GM13977 (cell line): ENCODE results near the gene PNLIPRP2.

Experiments used
- DNase-seq: peaks from one replicate; pipeline ENCODE4 v3.0.0; 2012; ENCODE audit warnings: low spot score
- in situ Hi-C: fragments of 300-500 bp; cut with MboI; formaldehyde crosslinking; loops from one replicate; pipeline ENCODE4 v1.12.0; 2022; ENCODE audit warnings: low sequenced_read_pairs, low pct_unique_long_range_greater_than_20kb, mixed read lengths, inconsistent platforms; ENCODE audit not compliant: unreplicated experiment
- TF ChIP-seq, protein P1 (sequence below): IDR thresholded peaks from 2 replicates; pipeline ENCODE4 v1.5.1; 2012; ENCODE audit warnings: mild to moderate bottlenecking, control low read depth; ENCODE audit not compliant: insufficient read depth; ENCODE audit errors: extremely low read depth, missing control alignments

The PNLIPRP2 gene

DNA sequence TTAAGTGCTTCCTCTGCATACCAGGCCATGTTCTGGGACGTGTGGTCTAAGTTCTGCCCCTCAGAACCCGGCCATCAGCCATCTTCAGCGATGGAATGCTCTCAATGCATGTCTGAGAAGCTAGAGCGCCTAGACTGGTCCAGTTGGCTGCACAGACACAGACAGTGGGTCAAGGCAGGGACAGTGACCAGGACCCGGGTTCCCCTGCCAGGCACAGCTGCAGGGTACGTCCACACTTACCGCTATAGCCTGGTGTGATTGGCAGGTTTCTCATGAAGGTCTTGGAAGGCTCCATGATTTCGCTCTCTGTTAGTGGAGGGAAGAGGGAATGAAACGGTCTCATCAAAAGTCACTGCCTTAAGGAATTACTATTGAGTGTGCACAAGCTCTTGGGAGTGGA, 47.3 kb downstream of the PNLIPRP2 start:
- TF ChIP-seq, protein P1, sequence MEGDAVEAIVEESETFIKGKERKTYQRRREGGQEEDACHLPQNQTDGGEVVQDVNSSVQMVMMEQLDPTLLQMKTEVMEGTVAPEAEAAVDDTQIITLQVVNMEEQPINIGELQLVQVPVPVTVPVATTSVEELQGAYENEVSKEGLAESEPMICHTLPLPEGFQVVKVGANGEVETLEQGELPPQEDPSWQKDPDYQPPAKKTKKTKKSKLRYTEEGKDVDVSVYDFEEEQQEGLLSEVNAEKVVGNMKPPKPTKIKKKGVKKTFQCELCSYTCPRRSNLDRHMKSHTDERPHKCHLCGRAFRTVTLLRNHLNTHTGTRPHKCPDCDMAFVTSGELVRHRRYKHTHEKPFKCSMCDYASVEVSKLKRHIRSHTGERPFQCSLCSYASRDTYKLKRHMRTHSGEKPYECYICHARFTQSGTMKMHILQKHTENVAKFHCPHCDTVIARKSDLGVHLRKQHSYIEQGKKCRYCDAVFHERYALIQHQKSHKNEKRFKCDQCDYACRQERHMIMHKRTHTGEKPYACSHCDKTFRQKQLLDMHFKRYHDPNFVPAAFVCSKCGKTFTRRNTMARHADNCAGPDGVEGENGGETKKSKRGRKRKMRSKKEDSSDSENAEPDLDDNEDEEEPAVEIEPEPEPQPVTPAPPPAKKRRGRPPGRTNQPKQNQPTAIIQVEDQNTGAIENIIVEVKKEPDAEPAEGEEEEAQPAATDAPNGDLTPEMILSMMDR: no peak
- in situ Hi-C loops: no loop called here
- DNase-seq: no peak

DNA sequence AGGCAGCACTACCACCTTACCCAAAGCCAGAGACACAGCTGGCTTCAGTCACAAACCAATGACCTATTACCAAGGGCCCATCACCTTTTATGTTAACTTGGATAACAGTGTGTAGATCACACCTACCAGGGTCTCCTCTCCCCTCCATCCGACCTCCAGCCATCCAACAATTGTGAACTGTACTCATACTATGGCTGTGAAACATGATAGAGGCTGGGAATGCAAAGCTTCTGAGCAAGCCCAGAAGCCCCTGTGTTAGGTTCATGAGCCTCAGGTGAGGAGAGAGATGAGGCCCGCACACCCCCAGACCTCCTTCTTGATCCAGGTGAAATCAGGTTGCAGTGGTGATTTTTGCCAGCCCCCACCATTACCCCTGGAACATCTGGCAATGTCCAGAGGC, 47.7 kb downstream of the PNLIPRP2 start:
- TF ChIP-seq, protein P1: no peak
- in situ Hi-C loops: no loop called here
- no peak for DNase-seq

DNA sequence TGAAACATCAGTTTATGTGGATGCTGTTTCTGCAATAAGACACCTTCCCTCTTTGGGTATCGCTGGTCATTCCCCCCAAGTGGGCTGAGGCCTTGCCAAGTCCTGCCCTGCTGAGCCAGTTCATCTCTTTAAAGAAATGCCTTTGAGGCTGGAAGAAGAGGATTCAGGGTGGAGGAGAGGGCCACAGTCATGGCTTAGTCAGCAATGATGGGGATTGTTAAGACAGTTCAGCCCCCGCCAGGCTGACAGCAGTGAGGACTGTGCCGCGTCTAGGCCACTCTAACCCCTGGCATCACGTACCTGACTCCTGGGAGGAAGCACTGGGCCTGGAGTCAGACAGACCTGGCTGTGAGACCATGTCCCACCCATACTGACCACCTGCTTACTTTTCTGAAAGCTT, 48.3 kb downstream of the PNLIPRP2 start:
- in situ Hi-C loops: no loop called here
- TF ChIP-seq, protein P1: no peak
- DNase-seq: no peak

DNA sequence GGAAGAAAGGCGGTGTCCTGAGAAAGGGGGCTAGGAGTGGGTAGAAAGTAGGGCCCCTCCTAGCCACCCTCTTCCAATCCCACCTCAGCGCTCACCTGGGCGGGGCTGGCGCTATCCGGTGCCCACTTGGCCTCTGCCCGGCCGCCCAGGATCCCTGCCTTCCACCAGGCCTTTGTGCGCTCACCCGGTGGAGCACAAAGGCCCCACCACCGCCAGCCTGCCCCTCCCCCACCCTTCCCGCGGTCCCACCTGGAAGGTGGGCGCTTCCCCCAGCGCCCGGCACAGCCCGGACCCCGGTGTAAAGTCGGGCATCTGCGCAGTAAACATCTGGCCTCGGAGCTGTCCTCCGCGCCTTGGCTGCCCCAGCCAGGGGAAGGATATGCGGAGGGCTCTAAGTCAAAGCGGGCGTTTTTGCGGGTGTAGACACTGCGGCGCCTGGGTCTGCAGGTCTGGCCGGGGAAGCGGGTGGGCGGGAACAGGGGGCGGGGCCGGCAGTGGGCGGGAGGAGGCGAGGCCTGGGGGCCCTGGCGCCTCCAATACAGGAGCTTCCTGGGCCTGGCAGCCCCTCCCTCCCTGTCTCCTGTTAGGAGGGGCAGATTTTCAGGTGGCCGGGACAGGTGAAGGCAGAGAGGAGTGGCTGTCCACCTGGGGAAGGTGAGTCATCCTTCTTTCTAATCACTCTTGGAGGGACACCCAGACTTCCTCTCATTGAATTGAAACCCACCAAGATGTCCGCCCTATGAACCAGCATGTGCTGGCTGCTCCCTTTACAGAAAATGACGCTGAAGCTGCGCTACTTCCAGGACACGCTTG, 49.3 kb downstream of the PNLIPRP2 start:
- TF ChIP-seq, protein P1: no peak
- DNase-seq: no peak
- in situ Hi-C loops: no loop called here

DNA sequence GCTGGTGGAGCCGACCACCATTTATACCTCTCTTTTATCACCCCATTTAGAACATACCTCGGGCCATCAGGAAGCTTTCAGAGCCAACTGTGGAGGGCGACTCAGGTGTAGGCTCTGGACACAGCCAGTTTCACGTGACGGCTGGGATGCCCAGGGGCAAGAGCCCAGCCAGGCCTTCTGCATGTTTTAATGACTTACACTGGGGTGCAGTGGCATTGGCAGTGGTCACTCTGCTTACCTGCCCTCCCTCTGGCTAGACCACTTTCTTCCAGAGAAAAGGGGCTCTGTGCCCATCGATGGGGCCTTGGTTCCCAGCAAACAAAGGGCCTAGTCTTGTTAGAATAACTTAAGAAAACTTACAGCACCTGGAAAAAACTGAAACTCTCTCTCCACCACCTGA, 50.0 kb downstream of the PNLIPRP2 start:
- no peak for DNase-seq
- TF ChIP-seq, protein P1: no peak
- in situ Hi-C loops: no loop called here

DNA sequence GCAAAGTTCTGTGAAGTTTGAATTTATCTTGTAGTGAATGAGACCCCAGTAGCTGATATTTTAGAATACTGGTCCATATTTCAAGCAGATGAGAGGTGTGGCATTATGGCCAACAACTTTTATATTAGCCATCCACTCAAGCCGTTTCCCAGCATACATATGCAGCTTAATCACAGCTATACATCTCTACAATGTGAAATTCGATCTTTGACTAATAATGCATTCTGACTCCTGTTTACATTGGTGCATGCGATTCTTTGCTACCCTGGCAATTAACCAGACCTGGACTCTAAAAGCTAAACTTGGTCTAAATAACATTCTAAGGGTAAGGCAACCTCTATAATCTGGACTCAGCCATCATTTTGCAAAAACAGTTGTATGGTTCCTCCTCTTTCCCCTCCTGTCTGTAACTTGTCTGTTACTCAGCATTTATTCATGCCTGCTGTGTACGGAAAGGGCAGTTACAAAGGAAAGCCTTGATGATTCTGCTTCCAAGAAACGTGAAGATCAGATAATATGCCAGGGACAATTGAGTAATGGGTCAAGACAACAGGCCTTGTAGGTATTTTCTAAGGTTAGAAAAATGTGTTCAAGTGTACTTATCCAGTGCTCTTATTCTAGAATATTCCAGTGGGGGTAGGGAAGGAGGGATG, 50.6 kb downstream of the PNLIPRP2 start:
- in situ Hi-C loops: no loop called here
- no peak for DNase-seq

More for the DNA sequence above, 50.6 kb downstream of the PNLIPRP2 start:
- TF ChIP-seq, protein P1: no peak
